CD4-positive, alpha-beta T cell treated with Interleukin-1 beta for 1 hour (primary cell): ENCODE results near the gene GCLM.
A peak's percentile ranks its signal among the peaks of the same experiment; 100 is the strongest.

ENCODE experiments used
- DNase-seq, 2 donors: peaks; one replicate each; pipeline ENCODE4 v3.0.0-alpha.2; 2020 to 2022

The GCLM gene

GRCh38 chr1:93846206-93846991, 62.8 kb downstream of the GCLM start:
- peak; percentile 85 to 86 for DNase-seq

- no peak for DNase-seq
Measured at GRCh38 chr1:93845538-93846205, 63.6 kb downstream of the GCLM start.

GRCh38 chr1:93844262-93845045, 64.8 kb downstream of the GCLM start:
- peak; percentile 53 to 75 for DNase-seq

GRCh38 chr1:93842750-93843500, 66.3 kb downstream of the GCLM start:
- DNase-seq, result no peak

- no peak for DNase-seq
Measured at GRCh38 chr1:93841771-93842170, 67.5 kb downstream of the GCLM start.

GRCh38 chr1:93840956-93841482, 68.2 kb downstream of the GCLM start:
- DNase-seq, result no peak

GRCh38 chr1:93839753-93840152, 69.5 kb downstream of the GCLM start:
- no peak for DNase-seq

- DNase-seq, result no peak
Measured at GRCh38 chr1:93839307-93839706, 69.9 kb downstream of the GCLM start.

GRCh38 chr1:93837961-93838360, 71.3 kb downstream of the GCLM start:
- no peak for DNase-seq
